ENCODE measurements around the gene BTBD9. TPM values are rescaled to one million over a fixed set of nuclear protein-coding genes. Genes with fewer than 3 reads are reported as not detected.

The BTBD9 gene
- total RNA-seq, 1 experiment from 2014 or later: 4.5 TPM

DNA sequence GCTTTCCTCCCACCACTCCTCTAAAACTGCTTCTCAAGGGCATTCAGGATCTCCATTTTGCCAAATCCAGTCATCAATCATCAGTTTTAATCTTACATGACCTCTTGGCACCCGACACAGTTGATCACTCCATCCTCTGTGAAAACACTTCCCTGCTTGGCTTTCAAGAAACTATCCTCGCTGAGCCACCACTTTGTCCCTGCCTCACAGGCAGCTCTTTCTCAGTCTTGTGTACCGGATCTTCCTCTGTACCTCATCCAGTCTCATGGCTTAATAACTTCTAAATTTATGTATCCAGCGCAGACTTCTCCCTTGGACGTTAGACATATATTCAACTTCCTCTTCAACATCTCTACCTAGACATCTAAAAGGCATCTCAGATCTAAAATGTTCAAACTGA lies 89.9 kb downstream of the BTBD9 start:
- DNase-seq: no peak
- Histone ChIP-seq H3K27me3 (no peaks in the 10 kb centered on the region), H3K9me3 (no peaks in the 10 kb centered on the region), H3K4me3 (no peak overlapping the region), H3K36me3 (no peaks in the 10 kb centered on the region)

DNA sequence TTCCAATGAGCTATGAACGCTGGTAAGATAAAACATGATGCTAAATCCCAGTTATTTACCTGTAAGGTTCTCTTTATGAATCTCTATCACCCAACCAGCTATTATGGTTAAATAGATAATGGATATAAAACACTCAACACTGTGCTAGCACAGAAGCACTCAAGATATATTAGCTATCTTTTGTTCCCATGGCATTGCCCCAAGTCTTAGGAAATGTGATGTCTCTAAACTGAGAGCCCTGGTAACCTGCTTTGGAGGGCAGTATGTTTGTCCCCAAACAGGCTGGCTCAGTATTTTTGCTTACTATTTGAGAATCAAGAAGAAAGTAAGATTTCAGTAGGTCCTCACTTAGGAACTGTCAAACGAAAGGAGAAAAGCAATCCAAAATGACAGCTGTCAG lies 90.5 kb downstream of the BTBD9 start:
- Histone ChIP-seq H3K4me3 (no peak overlapping the region), H3K27me3 (no peaks in the 10 kb centered on the region), H3K9me3 (no peaks in the 10 kb centered on the region), H3K36me3 (no peaks in the 10 kb centered on the region)
- DNase-seq: no peak

DNA sequence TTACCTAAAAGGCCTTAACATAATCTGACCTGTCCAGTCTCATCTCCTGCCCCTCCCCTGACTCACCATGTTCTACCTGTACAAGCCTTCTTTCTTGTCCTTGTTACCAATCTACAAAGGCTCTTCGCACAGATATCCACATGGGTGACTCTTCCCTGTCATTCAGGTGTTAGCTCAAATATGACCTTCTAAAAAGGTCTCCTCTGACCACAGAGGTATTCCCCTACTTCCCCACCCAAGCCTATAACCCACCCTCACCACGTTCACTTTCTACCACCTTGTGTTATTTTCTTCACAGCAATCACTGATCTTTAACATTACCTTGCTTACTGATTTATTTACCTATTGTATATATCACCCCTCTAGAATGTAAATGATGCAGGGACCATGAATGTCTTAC lies 96.7 kb downstream of the BTBD9 start:
- H3K36me3 ChIP-seq: no peaks in the 10 kb centered on the region
- DNase-seq: no peak
- no peaks in the 10 kb centered on the region for H3K27me3 ChIP-seq

DNA sequence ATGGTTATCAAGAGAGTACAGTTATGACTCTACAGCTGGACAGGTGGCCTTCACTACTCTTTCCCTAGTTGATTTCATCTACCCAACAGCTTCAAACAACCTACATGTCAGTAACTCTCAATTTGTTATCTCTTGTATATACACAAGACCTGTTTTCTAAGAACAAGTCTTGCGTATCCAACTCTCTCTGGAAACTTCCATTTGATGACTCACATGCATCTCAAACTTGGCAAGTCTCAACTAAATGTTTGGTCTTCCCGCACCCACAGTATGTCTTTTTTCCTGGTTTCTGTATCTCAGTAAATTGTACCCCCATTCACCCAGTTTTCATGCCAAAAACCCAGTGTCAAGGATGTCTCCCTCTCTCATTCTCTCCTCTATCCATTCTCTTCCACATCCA lies 97.7 kb downstream of the BTBD9 start:
- no peak for DNase-seq
- H3K36me3 ChIP-seq: no peaks in the 10 kb centered on the region
- no peaks in the 10 kb centered on the region for H3K9me3 ChIP-seq

More for the DNA sequence above, 96.7 kb downstream of the BTBD9 start:
- Histone ChIP-seq H3K9me3 (no peaks in the 10 kb centered on the region), H3K4me3 (no peak overlapping the region)

DNA sequence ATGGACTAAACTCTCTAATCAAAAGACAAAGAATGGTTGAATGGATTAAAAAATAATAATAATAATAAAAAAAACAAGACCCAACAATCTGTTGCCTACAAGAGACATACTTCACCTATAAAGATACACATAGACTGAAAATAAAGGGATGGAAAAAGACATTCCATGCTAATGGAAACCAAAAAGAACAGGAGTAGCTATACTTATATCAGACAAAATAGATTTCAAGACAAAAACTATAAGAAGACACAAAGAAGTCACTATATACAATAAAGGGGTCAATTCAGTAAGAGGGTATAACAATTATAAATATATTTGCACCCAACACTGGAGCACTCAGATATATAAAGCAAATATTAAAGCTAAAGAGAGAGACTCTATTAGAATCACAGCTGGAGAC lies 106.7 kb downstream of the BTBD9 start:
- Histone ChIP-seq H3K36me3 (no peaks in the 10 kb centered on the region), H3K27me3 (peaks cover 2% of the 10 kb centered on the region; the same call in 1 of the 2 replicates), H3K4me3 (no peak overlapping the region), H3K9me3 (peaks cover 2% of the 10 kb centered on the region; the same call in 1 of the 2 replicates)
- no peak for DNase-seq

More for the DNA sequence above, 97.7 kb downstream of the BTBD9 start:
- no peak overlapping the region for H3K4me3 ChIP-seq
- no peaks in the 10 kb centered on the region for H3K27me3 ChIP-seq

DNA sequence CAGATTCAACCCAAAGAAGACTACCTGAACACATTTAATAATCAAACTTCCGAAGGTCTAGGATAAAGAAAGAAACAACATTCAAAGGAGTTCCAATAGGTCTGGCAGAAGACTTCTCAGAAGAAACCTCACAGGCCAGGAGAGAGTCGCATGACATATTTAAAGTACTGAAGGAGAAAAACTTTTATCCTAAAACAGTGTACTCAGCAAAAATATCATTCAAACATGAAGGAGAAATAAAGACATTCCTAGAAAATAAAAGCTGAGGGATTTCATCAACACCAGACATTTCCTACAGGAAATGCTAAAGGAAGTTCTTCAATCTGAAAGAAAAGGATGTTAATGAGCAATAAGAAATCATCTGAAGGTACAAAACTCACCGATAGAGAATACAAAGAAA lies 108.6 kb downstream of the BTBD9 start:
- Histone ChIP-seq H3K9me3 (peaks cover 4% of the 10 kb centered on the region; the same call in 1 of the 2 replicates), H3K27me3 (peaks cover 2% of the 10 kb centered on the region; the same call in 1 of the 2 replicates), H3K4me3 (no peak overlapping the region), H3K36me3 (no peaks in the 10 kb centered on the region)
- DNase-seq: no peak

DNA sequence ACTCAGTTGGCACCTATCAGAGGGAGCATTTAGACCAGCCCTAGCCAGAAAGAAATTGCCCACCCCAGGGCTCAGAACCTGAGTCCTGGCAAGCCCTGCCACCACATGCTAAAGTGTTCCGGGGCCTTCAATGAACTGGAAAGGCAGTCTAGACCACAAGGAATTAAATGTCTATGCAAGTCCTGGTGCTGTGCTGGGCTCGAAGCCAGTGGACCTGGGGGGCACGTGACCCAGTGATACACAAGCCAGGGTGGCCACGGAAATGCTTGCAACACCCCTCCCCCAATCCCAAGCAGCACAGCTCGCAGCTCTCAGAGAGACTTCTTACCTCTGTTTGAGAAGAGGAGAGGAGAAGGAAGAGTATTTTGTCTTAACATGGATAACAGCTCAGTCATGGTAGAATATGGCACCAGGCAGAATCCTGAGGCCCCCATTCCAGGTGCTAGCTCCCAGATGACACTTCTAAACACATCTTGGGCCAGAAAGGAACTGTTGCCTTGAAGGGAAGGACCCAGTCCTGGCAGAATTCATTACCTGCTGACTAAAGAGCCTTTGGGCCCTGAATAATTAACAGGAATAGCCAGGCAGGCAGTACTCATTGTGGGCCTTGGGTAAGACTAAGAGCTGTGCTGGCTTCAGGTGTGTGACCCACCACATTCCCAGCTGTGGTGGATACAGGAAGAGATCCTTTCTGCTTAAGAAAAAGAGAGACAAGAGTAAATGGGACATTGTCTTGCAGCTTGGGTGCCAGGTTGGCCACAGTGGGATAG lies 111.3 kb downstream of the BTBD9 start:
- no peak for DNase-seq
- Histone ChIP-seq H3K4me3 (no peak overlapping the region), H3K9me3 (0 out of 2 replicates have a peak, but pooled peaks cover 5% of the 10 kb centered on the region), H3K36me3 (no peaks in the 10 kb centered on the region), H3K27me3 (no peaks in the 10 kb centered on the region)

DNA sequence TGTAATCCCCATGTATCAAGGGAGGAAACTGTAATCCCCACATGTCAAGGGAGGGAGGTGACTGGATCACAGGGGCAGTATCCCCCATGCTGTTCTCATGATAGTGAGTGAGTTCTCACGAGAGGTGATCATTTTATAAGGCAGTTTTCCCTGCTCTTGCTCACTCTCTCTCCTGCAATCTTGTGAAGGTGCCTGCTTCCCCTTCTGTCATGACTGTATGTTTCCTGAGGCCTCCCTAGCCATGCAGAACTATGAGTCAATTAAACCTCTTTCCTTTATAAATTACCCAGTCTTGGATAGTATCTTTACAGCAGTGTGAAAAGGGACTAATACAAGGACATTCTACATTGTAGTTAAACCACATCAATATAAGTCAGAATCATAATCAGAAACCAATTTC lies 112.4 kb downstream of the BTBD9 start:
- Histone ChIP-seq H3K27me3 (no peaks in the 10 kb centered on the region), H3K36me3 (no peaks in the 10 kb centered on the region), H3K9me3 (0 out of 2 replicates have a peak, but pooled peaks cover 5% of the 10 kb centered on the region), H3K4me3 (no peak overlapping the region)
- no peak for DNase-seq

DNA sequence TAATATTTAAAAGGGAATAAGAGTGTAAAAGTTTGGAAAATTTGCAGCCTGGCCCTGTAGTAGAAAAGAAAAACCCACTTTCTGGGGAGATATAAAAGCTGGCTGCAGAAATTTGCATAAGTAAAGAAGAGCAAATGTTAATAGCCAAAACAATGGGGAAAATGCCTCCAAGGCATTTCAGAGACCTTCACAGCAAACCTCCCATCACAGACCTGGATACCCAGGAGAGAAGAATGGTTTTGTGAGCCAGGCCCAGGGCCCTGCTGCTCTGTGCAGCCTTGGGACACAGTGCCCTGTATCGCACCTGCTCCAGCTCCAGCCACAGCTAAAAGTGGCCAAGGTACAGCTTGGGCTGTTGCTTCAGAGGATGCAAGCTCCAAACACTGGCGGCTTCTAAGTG lies 113.8 kb downstream of the BTBD9 start:
- no peaks in the 10 kb centered on the region for H3K36me3 ChIP-seq
- 0 out of 2 replicates have a peak, but pooled peaks cover 5% of the 10 kb centered on the region for H3K9me3 ChIP-seq
- H3K4me3 ChIP-seq: no peak overlapping the region
- no peaks in the 10 kb centered on the region for H3K27me3 ChIP-seq
- no peak for DNase-seq

DNA sequence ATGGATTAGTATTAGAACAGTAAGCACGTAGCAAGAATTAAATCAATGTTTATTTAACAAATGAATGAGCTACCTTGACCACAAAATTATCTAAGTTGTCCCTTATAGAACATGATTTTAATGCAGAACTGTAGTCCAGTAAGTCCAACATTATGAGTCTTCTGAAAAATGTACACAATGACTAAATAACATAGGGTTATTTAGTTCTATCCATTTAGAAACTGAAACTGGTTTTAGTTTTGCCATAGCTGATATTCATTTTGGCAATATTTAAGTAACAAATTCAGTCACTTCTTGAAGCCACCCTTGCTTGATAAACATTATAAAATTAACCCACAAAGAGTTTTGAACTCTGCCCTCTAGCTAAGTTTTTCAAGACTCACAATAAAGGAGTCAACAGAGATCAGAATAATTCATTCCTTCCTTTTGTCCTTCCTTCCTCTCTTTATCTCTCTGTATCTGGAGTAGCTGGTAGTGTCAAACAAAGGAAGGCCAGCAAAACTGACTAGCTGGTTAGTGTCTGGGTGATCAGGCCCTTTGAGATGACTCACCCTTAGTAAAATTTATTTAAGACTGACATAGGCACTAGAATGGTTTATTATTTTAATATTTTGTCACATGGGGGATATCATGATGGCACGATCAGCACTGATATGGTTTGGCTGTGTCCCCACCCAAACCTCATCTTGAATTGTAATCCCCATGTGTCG lies 115.1 kb downstream of the BTBD9 start:
- H3K27me3 ChIP-seq: no peaks in the 10 kb centered on the region
- 0 out of 2 replicates have a peak, but pooled peaks cover 5% of the 10 kb centered on the region for H3K9me3 ChIP-seq
- no peaks in the 10 kb centered on the region for H3K36me3 ChIP-seq
- peak; percentile 7 for DNase-seq
- no peak overlapping the region for H3K4me3 ChIP-seq

DNA sequence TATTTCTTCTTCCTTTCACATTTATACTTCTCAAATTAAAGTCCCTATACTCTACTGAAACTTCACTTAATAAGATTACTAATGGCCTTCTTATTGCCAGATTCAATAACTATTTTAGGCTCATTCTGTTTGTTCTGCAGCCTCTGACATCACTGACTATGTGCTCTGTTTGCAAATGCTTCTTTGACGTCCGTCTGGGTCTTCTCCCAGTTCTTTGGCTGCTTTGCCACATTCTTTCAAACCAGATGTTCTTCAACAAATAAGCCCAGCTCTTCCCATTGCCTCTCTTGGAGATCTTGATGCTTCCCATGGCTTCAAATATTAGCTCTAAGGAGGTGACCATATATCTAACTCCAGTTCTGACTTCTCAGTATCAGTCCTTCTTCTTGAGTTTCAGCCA lies 117.4 kb downstream of the BTBD9 start:
- 0 out of 2 replicates have a peak, but pooled peaks cover 3% of the 10 kb centered on the region for H3K9me3 ChIP-seq
- H3K36me3 ChIP-seq: no peaks in the 10 kb centered on the region
- DNase-seq: peak; percentile 10
- no peaks in the 10 kb centered on the region for H3K27me3 ChIP-seq
- no peak overlapping the region for H3K4me3 ChIP-seq

DNA sequence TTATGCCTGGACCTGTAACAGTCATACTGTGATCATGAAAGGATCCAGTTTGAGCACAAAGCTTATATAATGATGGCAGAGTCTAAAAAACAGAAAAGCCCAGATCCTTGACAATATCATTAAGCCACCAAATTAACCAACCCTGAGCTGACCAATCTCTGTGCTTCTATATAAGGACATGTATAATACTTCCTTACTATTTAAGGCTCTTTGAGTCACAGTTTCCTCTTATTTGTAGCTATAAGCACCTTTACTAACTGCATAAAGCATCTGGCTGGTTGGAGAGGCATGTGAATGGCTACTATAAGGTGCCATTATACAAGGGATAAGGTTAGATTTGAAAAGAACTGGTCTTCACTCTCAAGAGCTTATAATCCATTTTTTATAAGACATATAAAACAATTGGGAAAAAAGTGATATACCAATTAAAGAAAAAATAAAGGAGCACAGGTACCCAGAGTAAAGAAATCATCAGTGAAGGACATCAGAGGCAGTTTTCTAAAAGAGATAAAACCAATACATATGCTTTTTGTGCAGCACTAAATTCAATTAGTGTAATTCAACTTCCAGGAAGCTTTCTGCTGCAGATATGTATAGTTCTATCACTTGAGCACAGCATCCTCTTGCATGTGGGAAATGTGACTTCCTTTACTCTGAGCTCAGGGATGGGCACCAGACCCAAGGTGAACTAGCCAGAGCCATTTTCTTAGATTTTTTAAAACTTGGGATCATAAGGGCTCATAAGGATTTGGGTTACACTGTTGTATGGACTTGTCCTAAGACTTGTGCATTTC lies 121.0 kb downstream of the BTBD9 start:
- no peaks in the 10 kb centered on the region for H3K36me3 ChIP-seq

DNA sequence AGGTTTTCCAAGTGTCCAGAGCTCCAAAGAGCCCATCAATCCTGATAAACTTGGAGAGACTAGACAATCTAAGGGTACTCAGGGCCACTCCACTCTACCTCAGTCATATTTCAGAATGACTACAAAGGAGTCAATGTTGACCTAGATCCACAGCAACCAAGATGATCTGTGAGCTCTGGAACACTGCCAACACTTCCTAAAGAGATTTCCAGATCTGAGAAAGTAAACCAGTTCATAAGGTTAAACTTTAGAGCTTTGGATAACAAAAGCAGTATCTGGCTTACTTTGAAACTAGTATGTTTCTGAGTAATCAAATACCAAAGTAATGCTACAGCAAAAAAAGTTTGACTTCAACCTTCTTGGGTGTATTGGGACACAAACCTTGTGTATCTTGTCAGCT lies 122.7 kb downstream of the BTBD9 start:
- no peak for DNase-seq
- H3K9me3 ChIP-seq: no peaks in the 10 kb centered on the region

More for the DNA sequence above, 121.0 kb downstream of the BTBD9 start:
- DNase-seq: no peak
- Histone ChIP-seq H3K4me3 (no peak overlapping the region), H3K27me3 (no peaks in the 10 kb centered on the region), H3K9me3 (no peaks in the 10 kb centered on the region)

DNA sequence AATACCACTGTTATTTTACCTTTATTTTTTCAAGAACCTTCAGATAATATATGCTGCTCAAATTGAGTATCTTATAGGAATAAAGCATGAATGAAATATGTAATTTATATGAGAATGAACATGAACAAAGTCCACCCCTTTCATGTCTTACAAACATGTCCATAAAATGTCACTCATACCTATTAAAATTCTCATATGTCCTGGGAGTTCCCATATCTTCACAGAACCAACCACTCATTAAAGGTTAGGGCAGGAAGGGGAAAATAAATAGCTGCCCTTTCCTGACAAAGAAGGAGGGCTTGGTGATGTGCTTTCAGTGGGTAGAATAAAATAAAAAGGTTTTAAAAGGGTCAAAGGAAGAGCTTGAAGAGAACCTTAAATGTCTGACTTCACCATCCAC lies 125.3 kb downstream of the BTBD9 start:
- Histone ChIP-seq H3K27me3 (no peaks in the 10 kb centered on the region), H3K9me3 (no peaks in the 10 kb centered on the region), H3K36me3 (no peaks in the 10 kb centered on the region), H3K4me3 (no peak overlapping the region)
- no peak for DNase-seq

More for the DNA sequence above, 122.7 kb downstream of the BTBD9 start:
- Histone ChIP-seq H3K36me3 (no peaks in the 10 kb centered on the region), H3K27me3 (no peaks in the 10 kb centered on the region), H3K4me3 (no peak overlapping the region)

DNA sequence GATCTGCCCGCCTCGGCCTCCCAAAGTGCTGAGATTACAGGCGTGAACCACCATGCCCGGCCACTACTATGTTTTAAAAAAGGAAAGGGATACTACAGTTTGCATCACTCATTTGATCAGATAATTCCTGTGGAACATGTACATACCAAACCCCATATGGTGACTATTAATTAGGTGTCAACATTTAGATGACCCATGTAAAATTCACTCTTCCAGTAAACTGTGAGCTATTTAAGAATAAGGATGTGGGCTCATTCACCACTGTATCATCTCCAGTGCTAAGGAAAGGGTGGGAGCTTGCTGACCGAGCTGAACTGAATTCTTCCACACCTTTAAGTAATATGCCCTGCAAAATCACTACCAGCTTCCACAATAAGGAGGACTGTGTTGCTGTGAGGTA lies 127.5 kb downstream of the BTBD9 start:
- Histone ChIP-seq H3K9me3 (no peaks in the 10 kb centered on the region), H3K4me3 (no peak overlapping the region), H3K36me3 (no peaks in the 10 kb centered on the region), H3K27me3 (no peaks in the 10 kb centered on the region)
- DNase-seq: no peak

DNA sequence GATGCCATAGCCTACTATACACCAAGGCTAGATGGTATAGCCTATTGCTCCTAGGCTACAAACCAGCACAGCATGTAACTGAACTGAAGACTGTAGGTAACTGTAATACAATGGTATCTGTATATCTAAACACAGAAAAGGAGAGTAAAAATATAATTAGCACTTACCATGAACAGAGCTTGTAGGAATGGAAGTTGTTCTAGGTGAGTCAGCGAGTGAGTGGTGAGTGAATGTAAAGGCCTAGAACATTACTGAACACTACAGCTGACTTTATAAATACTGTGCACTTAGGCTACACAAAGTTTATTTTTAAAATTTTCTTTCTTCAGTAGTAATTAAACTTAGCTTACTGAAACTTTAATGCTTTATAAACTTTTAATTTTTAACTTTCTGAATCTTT lies 129.5 kb downstream of the BTBD9 start:
- Histone ChIP-seq H3K9me3 (no peaks in the 10 kb centered on the region), H3K36me3 (no peaks in the 10 kb centered on the region), H3K4me3 (no peak overlapping the region), H3K27me3 (no peaks in the 10 kb centered on the region)
- DNase-seq: peak; percentile 9

DNA sequence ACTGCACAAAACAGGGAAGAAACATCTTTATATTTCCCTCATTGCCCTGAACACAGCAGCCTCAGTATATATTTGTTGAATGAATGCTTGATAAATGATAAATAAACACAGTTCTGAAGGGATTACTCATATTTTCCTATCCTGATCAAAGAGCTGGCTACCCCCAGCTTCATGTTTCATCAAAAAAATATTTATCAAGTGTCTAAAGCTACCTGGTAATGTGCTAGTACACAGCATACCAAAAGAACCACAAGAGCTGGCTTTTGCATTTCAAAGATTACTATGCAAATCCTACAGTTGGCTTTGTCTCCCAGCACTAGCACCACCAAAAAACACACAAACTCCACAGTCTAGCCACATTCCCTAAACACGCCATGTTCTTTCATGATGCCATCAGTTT lies 130.0 kb downstream of the BTBD9 start:
- Histone ChIP-seq H3K4me3 (no peak overlapping the region), H3K36me3 (no peaks in the 10 kb centered on the region), H3K9me3 (no peaks in the 10 kb centered on the region), H3K27me3 (no peaks in the 10 kb centered on the region)
- peak; percentile 13 for DNase-seq
